ENCODE results near the gene SULT4A1. TPM values are rescaled to one million over a fixed set of nuclear protein-coding genes. Genes with fewer than 3 reads are reported as not detected.
"Not testable (repeated sequence)": the region's sequence is repeated elsewhere in the genome, so short reads cannot be mapped to it uniquely, and the experiment has no call there.

The SULT4A1 gene
- total and polyA plus RNA-seq, 2 of the 4 experiments (the other 2 are of a cell fraction) = 1.1 to 5.2 TPM

DNA sequence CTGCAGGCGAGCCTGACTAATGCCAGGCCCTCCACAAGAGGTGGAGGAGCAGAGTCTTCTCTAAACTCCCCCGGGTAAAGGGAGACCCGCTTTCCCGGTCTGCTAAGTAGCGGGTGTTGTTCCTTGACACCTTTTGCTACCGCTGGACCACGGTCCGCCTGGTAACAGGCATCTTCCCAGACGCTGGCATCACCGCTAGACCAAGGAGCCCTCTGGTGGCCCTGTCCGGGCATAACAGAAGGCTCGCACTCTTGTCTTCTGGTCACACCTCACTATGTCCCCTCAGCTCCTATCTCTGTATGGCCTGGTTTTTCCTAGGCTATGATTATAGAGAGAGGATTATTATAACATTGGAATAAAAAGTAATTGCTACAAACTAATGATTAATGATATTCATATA lies 42.1 kb upstream of the SULT4A1 start:
- H3K18ac ChIP-seq (ENCODE audit: low read depth, low read length); H3K9ac ChIP-seq (ENCODE audit: low read depth, low read length); H2BK15ac ChIP-seq (ENCODE audit: low read depth, low read length); H3K27me3 ChIP-seq (ENCODE audit: control insufficient read depth, insufficient read depth, low read length); H2BK5ac ChIP-seq (ENCODE audit: low read depth, low read length, poor library complexity, severe bottlenecking); H2AK5ac ChIP-seq (ENCODE audit: low read depth, low read length); H3K79me1 ChIP-seq (ENCODE audit: low read depth in 1 of 2, low read length in 2 of 2); H4K5ac ChIP-seq (ENCODE audit: low read depth, low read length); H2AK9ac ChIP-seq (replicated peaks; ENCODE audit: low read depth, low read length, poor library complexity); H4K20me1 ChIP-seq (ENCODE audit: insufficient read depth, low read length); H2BK20ac ChIP-seq (ENCODE audit: low read depth, low read length); dilution Hi-C loops (cut with HindIII; ENCODE audit: low sequenced_read_pairs, unreplicated experiment); H3K4me3 ChIP-seq (ENCODE audit: insufficient read depth, low read depth, low read length); H3K56ac ChIP-seq (ENCODE audit: extremely low read depth, insufficient read depth, low read length); BruUV-seq (replicated peaks); H3K4me2 ChIP-seq (ENCODE audit: low read depth, low read length); H3K9me1 ChIP-seq (ENCODE audit: insufficient read depth, low read length); H4K91ac ChIP-seq (ENCODE audit: insufficient read depth, low read depth, low read length); in situ Hi-C loops (cut with MboI; ENCODE audit: low sequenced_read_pairs); H4K8ac ChIP-seq (ENCODE audit: low read depth in 2 of 2, low read length in 2 of 2); ATAC-seq (ENCODE audit: low read depth); H3K4ac ChIP-seq (ENCODE audit: low read depth, low read length); H3K14ac ChIP-seq (replicated peaks; ENCODE audit: low read depth, low read length); H3K9me3 ChIP-seq (ENCODE audit: control insufficient read depth, insufficient read depth, low read length); H3K36me3 ChIP-seq (ENCODE audit: control insufficient read depth, insufficient read depth, low read length); CTCF ChIA-PET; H3K27ac ChIP-seq (ENCODE audit: insufficient read depth, low read length); DNase-seq; H3K23ac ChIP-seq (ENCODE audit: low read depth, low read length); POLR2A ChIA-PET (ENCODE audit: unreplicated experiment); H2AFZ ChIP-seq (replicated peaks; ENCODE audit: low read length, poor library complexity); H2BK120ac ChIP-seq (ENCODE audit: low read depth, low read length): not testable (repeated sequence)
- intact Hi-C loops (cut with micrococcal nuclease) = loop anchor here (5.0 to 10.0 kb wide), 2 partner anchors 43 to 630 kb away; no protein-coding TSS in a partner anchor
- peaks cover 28% of the 10 kb centered on the region for H3K4me1 ChIP-seq (ENCODE audit: control insufficient read depth, insufficient read depth, low read length)
- no CpG with 5 or more reads among the region's 12 CpGs for WGBS, 2 experiments (ENCODE audit: extremely low coverage in 2 of 2, insufficient read length in 1 of 2)
- TF ChIP-seq SMC3 (IDR thresholded peaks at IDR 0.05; ENCODE audit: low read depth, low read length) = peak; percentile 19; the same call in 1 of the 2 replicates
- TF ChIP-seq, protein P1, sequence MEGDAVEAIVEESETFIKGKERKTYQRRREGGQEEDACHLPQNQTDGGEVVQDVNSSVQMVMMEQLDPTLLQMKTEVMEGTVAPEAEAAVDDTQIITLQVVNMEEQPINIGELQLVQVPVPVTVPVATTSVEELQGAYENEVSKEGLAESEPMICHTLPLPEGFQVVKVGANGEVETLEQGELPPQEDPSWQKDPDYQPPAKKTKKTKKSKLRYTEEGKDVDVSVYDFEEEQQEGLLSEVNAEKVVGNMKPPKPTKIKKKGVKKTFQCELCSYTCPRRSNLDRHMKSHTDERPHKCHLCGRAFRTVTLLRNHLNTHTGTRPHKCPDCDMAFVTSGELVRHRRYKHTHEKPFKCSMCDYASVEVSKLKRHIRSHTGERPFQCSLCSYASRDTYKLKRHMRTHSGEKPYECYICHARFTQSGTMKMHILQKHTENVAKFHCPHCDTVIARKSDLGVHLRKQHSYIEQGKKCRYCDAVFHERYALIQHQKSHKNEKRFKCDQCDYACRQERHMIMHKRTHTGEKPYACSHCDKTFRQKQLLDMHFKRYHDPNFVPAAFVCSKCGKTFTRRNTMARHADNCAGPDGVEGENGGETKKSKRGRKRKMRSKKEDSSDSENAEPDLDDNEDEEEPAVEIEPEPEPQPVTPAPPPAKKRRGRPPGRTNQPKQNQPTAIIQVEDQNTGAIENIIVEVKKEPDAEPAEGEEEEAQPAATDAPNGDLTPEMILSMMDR (conservative IDR thresholded peaks at IDR 0.05; ENCODE audit: low read depth, low read length) = peak; percentile 20; the same call in 1 of the 2 replicates
- 0 out of 2 replicates have a peak, but pooled peaks have one; percentile 7 for TF ChIP-seq RAD21 (IDR thresholded peaks at IDR 0.05; ENCODE audit: low read length)

DNA sequence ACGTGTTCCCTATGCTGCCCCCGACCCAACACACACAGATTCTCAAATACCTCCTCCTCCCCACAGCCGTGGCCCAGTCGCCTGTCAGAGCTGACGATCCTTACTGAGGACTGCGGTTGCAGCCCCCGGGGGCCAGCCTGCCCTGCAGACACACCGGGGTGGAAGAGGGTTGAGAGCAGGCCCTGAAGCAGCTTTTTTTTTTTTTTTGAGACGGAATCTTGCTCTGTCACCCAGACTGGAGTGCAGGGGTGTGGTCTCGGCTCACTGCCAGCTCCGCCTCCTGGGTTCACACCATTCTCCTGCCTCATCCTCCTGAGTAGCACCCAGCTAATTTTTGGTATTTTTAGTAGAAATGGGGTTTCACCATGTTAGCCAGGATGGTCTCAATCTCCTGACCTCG lies 40.7 kb upstream of the SULT4A1 start:
- H3K23ac ChIP-seq (ENCODE audit: low read depth, low read length); H3K4me3 ChIP-seq (ENCODE audit: insufficient read depth, low read depth, low read length); POLR2A ChIA-PET (ENCODE audit: unreplicated experiment); H3K9me3 ChIP-seq (ENCODE audit: control insufficient read depth, insufficient read depth, low read length); in situ Hi-C loops (cut with MboI; ENCODE audit: low sequenced_read_pairs); H4K20me1 ChIP-seq (ENCODE audit: insufficient read depth, low read length); H3K14ac ChIP-seq (replicated peaks; ENCODE audit: low read depth, low read length); ATAC-seq (ENCODE audit: low read depth); H3K56ac ChIP-seq (ENCODE audit: extremely low read depth, insufficient read depth, low read length); dilution Hi-C loops (cut with HindIII; ENCODE audit: low sequenced_read_pairs, unreplicated experiment); DNase-seq; H3K27me3 ChIP-seq (ENCODE audit: control insufficient read depth, insufficient read depth, low read length); H3K4me2 ChIP-seq (ENCODE audit: low read depth, low read length); BruUV-seq (replicated peaks); H3K36me3 ChIP-seq (ENCODE audit: control insufficient read depth, insufficient read depth, low read length); H3K9ac ChIP-seq (ENCODE audit: low read depth, low read length); H3K79me1 ChIP-seq (ENCODE audit: low read depth in 1 of 2, low read length in 2 of 2): not testable (repeated sequence)
- H3K4ac ChIP-seq (ENCODE audit: low read depth, low read length) = peak overlapping the region; percentile 54
- peak overlapping the region; percentile 51 for H4K5ac ChIP-seq (ENCODE audit: low read depth, low read length)
- peaks cover 15% of the 10 kb centered on the region for H3K9me1 ChIP-seq (ENCODE audit: insufficient read depth, low read length)
- 0 out of 4 replicates have a peak overlapping the region, but pooled peaks of 1 of the 2 experiments have one; percentile 35 for H4K8ac ChIP-seq (ENCODE audit: low read depth in 2 of 2, low read length in 2 of 2)
- peaks cover 34% of the 10 kb centered on the region for H3K4me1 ChIP-seq (ENCODE audit: control insufficient read depth, insufficient read depth, low read length)
- intact Hi-C loops (cut with micrococcal nuclease) = loop anchor here (5.0 to 10.0 kb wide), 2 partner anchors 44 to 628 kb away; no protein-coding TSS in a partner anchor
- peak overlapping the region; percentile 26 for H2AFZ ChIP-seq (replicated peaks; ENCODE audit: low read length, poor library complexity)
- peak overlapping the region; percentile 90; the same call in 2 of the 3 replicates for H2BK15ac ChIP-seq (ENCODE audit: low read depth, low read length)
- 83% methylated on average over 1 of the region's 12 CpGs; no CpG with 5 or more reads in 1 of the 2 experiments for WGBS, 2 experiments (ENCODE audit: extremely low coverage in 2 of 2, insufficient read length in 1 of 2)
- H2AK9ac ChIP-seq (replicated peaks; ENCODE audit: low read depth, low read length, poor library complexity) = peak overlapping the region; percentile 38
- H2BK20ac ChIP-seq (ENCODE audit: low read depth, low read length) = peak overlapping the region; percentile 16
- H2BK5ac ChIP-seq (ENCODE audit: low read depth, low read length, poor library complexity, severe bottlenecking) = peak overlapping the region; percentile 48
- H3K27ac ChIP-seq (ENCODE audit: insufficient read depth, low read length) = peak overlapping the region; percentile 71; the same call in 1 of the 2 replicates
- peak overlapping the region; percentile 70 for H4K91ac ChIP-seq (ENCODE audit: insufficient read depth, low read depth, low read length)
- CTCF ChIA-PET = interaction anchor here (0.9 kb wide), 1 partner anchor 18 kb away, joined by 4 read pairs; no protein-coding TSS in a partner anchor
- peak overlapping the region; percentile 90 for H2AK5ac ChIP-seq (ENCODE audit: low read depth, low read length)
- H2BK120ac ChIP-seq (ENCODE audit: low read depth, low read length) = peak overlapping the region; percentile 79
- peak overlapping the region; percentile 76 for H3K18ac ChIP-seq (ENCODE audit: low read depth, low read length)
